Measurements from ENCODE around the gene CUX1.
"Not testable (repeated sequence)": the region's sequence is repeated elsewhere in the genome, so short reads cannot be mapped to it uniquely, and the experiment has no call there.

Gene CUX1

GRCh38 chr7:101835136-101835535 lies 17.7 kb downstream of the CUX1 start:
- ChIA-PET POLR2A (no interaction called here), CTCF (no interaction called here)
- H3K27ac ChIP-seq (ENCODE audit: extremely low read depth, low read depth, low read length), result no peak overlapping the region
- TF ChIP-seq ZNF626 (tag by site-specific recombination; IDR thresholded peaks at IDR 0.05) (no peak), ZNF37A (tag by site-specific recombination; IDR thresholded peaks at IDR 0.05) (no peak), ZNF596 (tag by site-specific recombination; IDR thresholded peaks at IDR 0.05) (no peak), ZNF155 (tag by site-specific recombination; IDR thresholded peaks at IDR 0.05) (no peak), ZNF146 (tag by site-specific recombination; IDR thresholded peaks at IDR 0.05) (peak; percentile 95)
- no peak overlapping the region for H3K4me3 ChIP-seq (ENCODE audit: low read depth, low read length)
- no peaks in the 10 kb centered on the region for H3K4me1 ChIP-seq (ENCODE audit: control insufficient read depth, insufficient read depth, low read length)
- H3K9me3 ChIP-seq (ENCODE audit: control insufficient read depth, insufficient read depth, low read depth, low read length), result no peaks in the 10 kb centered on the region
- no peaks in the 10 kb centered on the region; a peak in 1 of 3 replicates for H3K36me3 ChIP-seq (ENCODE audit: control insufficient read depth in 2 of 2, insufficient read depth in 1 of 2, low read length in 2 of 2)

- CTCF ChIA-PET, result interaction anchor here (0.5 to 0.6 kb wide), 2 partner anchors 13 to 19 kb away, joined by 3 read pairs; no protein-coding TSS in a partner anchor
- POLR2A ChIA-PET, result not testable (repeated sequence)
Measured at GRCh38 chr7:101837433-101837832, 20.0 kb downstream of the CUX1 start.

GRCh38 chr7:101838837-101839483 lies 21.5 kb downstream of the CUX1 start:
- Histone ChIP-seq H3K36me3 (ENCODE audit: control insufficient read depth in 2 of 2, insufficient read depth in 1 of 2, low read length in 2 of 2) (no peaks in the 10 kb centered on the region; a peak in 1 of 3 replicates), H3K9me3 (ENCODE audit: control insufficient read depth, insufficient read depth, low read depth, low read length) (no peaks in the 10 kb centered on the region), H3K4me1 (ENCODE audit: control insufficient read depth, insufficient read depth, low read length) (no peaks in the 10 kb centered on the region), H3K4me3 (ENCODE audit: low read depth, low read length) (no peak overlapping the region), H3K27ac (ENCODE audit: extremely low read depth, low read depth, low read length) (no peak overlapping the region)
- ChIA-PET POLR2A (no interaction called here), CTCF (no interaction called here)
- no peak for TF ChIP-seq ZNF132 (tag by site-specific recombination; IDR thresholded peaks at IDR 0.05; ENCODE audit: borderline replicate concordance)
- TF ChIP-seq ZBTB21 (tag by site-specific recombination; IDR thresholded peaks at IDR 0.05), result no peak
- no peak for TF ChIP-seq ZNF292 (tag by site-specific recombination; IDR thresholded peaks at IDR 0.05; ENCODE audit: borderline replicate concordance, low read depth)
- no peak for TF ChIP-seq ZNF843 (tag by site-specific recombination; IDR thresholded peaks at IDR 0.05)
- peak; percentile 46; the same call in 1 of the 2 replicates for TF ChIP-seq ATF2 (tag by site-specific recombination; IDR thresholded peaks at IDR 0.05; ENCODE audit: low read depth)
- no peak for TF ChIP-seq YY1 (tag by site-specific recombination; IDR thresholded peaks at IDR 0.05)
- no peak for TF ChIP-seq ZNF175 (tag by site-specific recombination; IDR thresholded peaks at IDR 0.05)
- TF ChIP-seq ZIC2 (tag by site-specific recombination; IDR thresholded peaks at IDR 0.05), result no peak
- no peak for TF ChIP-seq ZNF658 (tag by site-specific recombination; IDR thresholded peaks at IDR 0.05)
- no peak for TF ChIP-seq ZNF433 (tag by site-specific recombination; IDR thresholded peaks at IDR 0.05; ENCODE audit: low read depth)
- TF ChIP-seq BCL6B (tag by site-specific recombination; IDR thresholded peaks at IDR 0.05), result no peak
- no peak for TF ChIP-seq ZNF280D (tag by site-specific recombination; IDR thresholded peaks at IDR 0.05)
- TF ChIP-seq ZNF629 (tag by site-specific recombination; IDR thresholded peaks at IDR 0.05), result 0 out of 2 replicates have a peak, but pooled peaks have one; percentile 29
- TF ChIP-seq KLF17 (tag by site-specific recombination; IDR thresholded peaks at IDR 0.05), result no peak
- TF ChIP-seq SCRT1 (tag by site-specific recombination; IDR thresholded peaks at IDR 0.05; ENCODE audit: borderline replicate concordance), result no peak
- no peak for TF ChIP-seq ZNF391 (tag by site-specific recombination; IDR thresholded peaks at IDR 0.05; ENCODE audit: borderline replicate concordance, low read depth)

More at GRCh38 chr7:101837433-101837832, 20.0 kb downstream of the CUX1 start:
- H3K4me3 ChIP-seq (ENCODE audit: low read depth, low read length); H3K4me1 ChIP-seq (ENCODE audit: control insufficient read depth, insufficient read depth, low read length); H3K27ac ChIP-seq (ENCODE audit: extremely low read depth, low read depth, low read length); H3K36me3 ChIP-seq (ENCODE audit: control insufficient read depth in 2 of 2, insufficient read depth in 1 of 2, low read length in 2 of 2); H3K9me3 ChIP-seq (ENCODE audit: control insufficient read depth, insufficient read depth, low read depth, low read length): not testable (repeated sequence)
- TF ChIP-seq ZNF362 (tag by site-specific recombination; IDR thresholded peaks at IDR 0.05), result 0 out of 2 replicates have a peak, but pooled peaks have one; percentile 21
- TF ChIP-seq ZNF121 (tag by site-specific recombination; IDR thresholded peaks at IDR 0.05), result 0 out of 2 replicates have a peak, but pooled peaks have one; percentile 60
